ENCODE data around the gene CAV1.
A peak's percentile ranks its signal among the peaks of the same experiment; 100 is the strongest.
"Not testable (repeated sequence)": the region's sequence is repeated elsewhere in the genome, so short reads cannot be mapped to it uniquely, and the experiment has no call there.

The CAV1 gene

DNA sequence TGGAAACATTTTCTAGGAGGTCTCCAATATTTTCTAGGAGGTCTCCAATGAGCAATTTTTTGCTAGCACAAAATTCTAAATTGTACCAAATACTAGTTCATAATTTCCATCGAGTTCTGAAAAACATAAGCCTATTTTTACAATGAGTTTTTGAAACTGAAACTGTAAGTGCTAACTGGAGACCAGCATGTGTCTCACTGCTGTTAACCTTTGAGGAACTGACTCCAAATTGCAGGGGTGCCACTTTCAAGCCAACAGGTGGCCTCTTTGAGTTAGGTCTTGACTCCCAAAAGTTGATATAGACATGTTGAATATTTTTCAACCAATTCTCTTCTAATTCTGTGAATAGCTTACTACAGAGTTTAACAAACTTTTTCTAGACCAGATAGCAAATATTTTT, 58.8 kb downstream of the CAV1 start:
- no peak for DNase-seq

DNA sequence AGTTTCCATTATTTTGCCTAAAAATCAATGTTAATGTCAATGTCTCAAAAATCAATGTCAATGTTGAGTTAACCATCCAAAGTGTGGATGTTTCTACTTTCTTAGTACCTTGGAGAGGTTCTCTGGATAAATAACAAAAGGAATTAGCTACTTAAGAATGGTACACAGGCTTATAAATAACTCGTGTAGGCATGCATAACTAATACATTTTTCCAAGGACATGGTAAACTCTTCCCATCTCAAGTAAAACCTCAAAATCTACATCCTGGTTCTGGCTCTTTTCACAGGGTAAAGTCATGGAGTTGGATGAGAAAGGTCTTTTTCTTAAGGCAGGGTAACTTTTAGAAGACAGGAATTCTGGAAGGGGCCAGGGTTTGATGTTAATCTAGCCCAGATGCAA, 59.9 kb downstream of the CAV1 start:
- DNase-seq: no peak

DNA sequence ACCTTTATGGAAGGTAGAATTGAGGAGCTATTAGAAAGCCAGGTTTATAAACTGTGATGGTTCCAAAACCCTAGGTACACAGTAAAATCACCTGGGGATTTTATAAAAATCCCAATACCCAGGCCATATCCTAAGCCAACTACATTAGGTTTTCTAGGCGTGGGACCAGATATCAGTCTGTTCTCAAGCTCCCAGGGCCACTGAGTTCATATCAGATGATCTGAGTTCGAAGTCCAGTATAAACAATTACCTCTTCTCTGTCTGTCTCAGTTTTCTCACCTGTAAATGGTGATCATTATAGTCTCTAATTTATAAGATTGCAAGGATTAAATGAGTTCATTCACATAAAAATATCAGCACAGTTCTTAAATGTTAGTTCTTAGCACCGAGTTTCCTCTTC, 60.6 kb downstream of the CAV1 start:
- DNase-seq: no peak

DNA sequence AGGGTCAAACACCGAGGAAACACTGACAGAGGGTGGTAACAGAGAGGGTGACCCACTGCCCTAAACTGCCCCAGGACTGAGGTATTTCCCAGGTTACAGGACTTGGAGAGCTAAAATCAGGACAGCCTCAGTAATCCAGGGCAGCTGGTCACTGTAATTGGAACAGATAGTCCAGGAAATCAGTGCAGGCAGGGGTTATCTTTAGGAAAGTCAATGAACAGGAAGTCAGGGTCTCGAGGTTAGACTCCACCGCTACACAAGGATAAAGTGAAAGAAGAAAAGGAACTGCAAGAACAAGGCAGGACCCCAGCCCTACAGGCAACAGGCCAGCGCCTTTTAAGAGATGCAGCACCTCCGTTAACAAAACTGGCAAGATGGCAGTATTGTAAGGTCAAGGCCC, 61.1 kb downstream of the CAV1 start:
- DNase-seq: no peak

DNA sequence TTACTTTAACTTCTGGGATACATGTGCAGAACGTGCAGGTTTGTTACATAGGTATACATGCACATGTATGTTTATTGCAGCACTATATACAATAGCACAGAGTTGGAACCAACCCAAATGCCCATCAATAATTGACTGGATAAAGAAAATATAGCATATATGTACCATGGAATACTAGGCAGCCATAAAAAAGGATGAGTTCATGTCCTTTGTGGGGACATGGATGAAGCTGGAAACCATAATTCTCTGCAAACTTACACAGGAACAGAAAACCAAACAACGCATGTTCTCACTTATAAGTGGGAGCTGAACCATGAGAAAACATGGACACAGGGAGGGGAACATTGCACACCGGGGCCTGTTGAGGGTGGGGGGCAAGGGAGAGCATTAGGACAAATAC, 62.4 kb downstream of the CAV1 start:
- DNase-seq: not testable (repeated sequence)

DNA sequence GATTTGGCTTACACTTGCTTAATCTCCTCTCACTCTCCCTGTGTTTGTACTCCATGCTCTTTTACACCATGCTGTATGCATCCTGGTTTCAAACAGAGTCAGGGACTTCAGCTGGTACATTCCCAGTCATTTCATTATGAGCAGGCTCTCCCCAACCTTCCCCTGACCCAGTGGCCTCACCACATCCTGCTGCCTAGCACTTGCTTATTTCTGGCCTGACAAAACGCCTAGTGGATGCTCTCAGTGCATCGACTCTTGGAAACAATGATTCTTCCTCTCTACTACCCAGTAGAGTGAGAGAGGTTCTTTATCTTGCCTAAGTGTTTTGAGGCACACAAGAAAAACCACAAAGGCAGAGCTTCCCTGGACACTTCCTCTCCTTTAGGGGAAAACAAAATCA, 63.4 kb downstream of the CAV1 start:
- DNase-seq: no peak

DNA sequence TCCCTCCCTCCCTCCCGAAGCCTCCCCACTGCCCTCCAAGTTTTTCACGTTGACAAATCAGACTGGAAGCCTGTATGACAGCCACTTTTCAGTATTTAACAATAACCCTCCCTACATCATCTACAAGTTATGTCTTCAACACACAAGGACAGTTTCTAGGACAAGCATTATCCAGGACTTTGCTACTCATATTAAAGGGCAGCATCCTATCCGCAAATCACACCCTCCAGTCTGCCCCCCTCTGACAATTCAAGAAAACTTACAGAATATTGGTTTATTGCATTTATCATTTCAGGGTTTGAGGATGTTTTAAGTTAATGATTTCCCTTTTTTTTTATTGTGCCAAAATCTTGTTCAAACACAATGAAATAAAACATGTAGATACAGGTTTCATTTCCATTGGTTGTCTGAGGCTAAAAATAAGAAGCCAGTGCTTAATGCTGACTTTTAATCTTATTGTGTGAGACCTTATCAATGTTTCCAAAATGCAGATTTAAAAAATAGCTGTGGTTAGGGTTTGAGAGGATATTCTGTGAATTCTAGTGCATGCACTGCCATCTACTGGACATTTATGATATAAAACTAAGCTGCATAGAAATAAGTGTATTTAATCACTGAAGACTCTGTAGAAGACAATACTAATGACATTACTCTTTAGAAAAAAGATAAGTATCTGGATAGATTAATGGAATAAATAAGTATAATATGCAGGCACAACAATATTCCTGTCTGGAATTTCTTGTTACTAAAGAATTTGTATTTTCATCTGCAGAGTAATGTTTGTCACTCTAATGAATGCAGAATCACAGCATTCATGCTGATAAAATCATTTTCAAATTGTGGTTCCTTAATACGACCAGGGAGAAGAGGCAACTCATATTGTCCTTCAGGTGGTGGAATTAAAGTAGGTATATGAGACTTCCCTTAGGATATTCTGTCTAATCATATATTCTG, 64.1 kb downstream of the CAV1 start:
- DNase-seq: peak; percentile 77

DNA sequence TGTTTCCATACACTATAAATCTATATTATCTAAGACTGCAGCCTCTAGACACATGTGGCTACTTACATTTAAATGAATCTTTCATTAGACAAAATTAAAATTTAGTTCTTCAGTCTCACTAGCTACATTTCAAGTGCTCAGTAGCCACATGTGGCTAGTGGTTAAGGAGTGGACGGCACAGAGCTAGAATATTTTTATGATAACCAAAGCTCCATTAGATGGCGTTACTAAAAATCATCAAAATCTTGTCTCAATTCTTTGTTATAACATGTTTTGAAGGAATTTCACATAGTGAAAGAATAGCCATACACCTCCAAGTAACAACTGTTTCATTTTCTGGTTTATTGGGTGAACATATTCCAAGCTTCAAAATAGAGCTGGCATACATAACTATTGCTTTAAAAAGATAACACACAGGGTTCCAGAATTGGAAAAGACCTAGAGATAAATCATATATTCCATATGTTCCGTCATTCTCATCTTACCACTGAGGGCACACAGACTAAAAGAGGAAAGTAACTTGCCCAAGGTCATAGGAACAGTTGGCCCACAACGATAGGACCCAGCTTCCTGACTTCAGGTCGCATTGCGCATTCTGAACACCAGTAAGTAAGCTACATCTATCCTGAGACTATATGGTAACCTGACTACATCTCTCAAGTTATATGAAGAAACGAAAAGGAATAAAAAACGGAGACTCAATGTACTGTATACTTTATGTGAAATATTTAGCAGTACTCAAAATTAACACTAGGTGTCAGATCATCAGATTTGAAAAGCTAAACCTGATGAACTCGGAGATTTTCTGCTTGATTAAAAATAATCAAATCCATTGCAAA, 66.6 kb downstream of the CAV1 start:
- peak; percentile 65 for DNase-seq

DNA sequence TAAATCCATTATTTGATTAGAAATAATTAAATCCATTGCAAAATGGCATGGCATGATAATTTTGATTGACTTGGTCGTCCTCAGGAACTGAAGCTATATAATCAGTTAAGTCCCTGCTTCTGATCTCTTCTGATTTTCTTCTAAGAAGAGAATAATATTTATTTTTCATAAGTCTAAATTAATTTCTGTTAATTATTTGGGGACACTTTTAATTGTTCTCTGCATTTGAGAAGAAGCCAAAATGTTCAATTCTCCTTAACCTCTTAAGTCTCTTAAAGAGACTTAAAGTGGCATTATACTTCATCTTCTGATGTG, 67.2 kb downstream of the CAV1 start:
- DNase-seq: no peak

DNA sequence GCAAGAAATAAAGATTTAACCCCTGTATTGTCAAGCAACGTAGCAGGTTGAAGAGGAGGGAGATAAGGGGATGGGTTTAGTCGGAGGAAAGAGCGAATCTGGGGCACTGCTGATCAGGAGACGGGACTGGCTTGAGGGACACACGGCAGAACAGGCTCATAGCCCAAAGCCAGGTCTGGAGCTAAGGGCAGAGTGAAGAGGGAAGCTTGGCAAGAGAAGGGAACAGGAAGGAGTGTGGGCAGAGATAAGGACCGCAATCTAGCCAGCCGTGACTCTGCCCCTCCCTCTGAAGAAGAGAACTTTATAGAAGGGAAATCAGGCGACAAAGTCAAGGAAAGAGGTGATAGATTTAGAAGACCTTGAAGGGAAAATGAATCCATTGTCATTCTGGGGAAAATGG, 67.6 kb downstream of the CAV1 start:
- DNase-seq: no peak

DNA sequence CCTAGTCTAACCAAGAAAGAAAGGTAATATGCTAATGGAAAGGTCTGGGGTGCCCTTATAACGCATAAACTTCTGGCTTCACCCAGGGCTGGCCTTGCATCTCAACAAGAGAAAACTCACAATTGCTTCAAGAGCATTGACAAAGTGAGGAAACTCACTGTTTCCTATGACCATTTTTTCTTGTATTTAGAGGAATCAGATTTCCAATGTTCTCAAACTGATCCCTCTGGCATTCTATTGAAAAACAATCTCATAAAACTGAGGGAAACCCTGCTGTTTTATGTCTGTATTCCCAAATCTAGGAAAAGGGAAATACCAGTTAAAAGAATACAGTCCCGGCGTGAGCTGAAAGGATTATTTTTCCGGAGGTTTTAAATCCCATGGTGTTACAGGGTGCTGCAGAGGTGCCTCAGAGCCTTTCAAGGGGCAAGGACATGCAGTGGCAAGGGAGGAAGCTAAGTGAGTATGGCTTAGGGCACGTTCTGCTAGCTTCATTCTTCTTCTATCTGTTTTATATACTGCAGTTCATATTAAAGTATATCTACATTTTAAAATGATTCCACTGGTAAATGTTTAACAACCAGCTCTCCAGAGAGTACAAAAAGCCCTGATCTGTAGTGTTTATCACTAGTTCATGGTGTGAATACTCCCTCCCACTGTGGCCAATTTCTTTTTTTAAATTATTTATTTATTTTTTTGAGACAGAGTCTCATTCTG, 68.7 kb downstream of the CAV1 start:
- DNase-seq: no peak

DNA sequence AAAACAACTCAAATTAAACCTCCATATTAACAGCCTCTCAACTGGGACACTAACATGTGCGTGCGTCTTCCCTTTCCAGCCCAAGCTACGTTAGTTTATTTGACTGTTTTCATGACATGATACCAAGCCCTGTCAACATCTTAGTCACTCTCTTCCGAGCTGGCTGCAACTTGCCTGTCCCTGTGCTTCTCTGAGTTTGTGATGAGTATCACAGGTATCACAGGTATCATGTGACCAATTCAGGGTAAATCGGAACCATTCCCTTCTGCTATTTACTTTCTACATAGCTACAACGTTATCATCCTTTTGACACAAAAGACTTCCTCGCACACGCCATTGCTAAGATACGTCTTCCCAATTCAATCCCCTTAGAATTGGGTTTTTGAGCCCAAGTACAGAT, 70.2 kb downstream of the CAV1 start:
- DNase-seq: no peak

DNA sequence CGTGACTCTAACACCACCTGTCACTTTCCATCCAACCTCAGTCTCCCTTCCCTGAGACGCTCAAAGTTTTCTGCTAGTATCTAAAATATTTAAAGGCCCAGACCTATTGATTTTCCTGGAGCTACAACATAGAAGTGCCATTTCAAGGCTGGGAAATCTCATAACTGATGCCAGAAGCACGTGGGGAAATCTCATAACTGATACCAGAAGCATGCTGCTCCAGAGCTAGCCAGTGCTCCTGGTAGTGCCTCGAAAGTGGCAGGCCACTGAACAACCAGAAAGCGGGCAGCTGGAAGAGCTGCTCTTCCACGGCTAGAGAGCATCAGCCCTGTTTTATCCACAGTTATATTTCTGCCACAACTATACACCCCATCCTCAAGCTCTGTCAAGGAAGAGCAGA, 72.5 kb downstream of the CAV1 start:
- DNase-seq: no peak

DNA sequence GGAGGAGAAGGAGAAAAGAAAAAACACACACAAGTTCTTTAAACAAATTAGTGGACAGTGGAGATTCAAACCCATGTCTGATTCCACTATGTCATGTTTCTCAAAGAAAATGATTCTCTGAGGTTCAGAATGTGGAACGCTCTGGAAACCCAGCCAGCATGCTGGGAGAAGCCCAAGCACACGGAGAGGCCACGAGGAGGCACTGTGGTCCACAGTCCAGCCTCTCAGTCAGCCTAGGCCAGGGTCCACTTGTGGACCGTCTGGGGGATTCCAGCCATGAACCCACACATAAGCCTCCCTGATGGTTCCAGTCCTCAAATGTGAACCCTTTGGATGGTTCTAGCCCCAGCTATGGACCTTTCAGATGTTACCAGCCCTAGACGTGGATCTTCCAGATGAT, 73.4 kb downstream of the CAV1 start:
- peak; percentile 14 for DNase-seq

DNA sequence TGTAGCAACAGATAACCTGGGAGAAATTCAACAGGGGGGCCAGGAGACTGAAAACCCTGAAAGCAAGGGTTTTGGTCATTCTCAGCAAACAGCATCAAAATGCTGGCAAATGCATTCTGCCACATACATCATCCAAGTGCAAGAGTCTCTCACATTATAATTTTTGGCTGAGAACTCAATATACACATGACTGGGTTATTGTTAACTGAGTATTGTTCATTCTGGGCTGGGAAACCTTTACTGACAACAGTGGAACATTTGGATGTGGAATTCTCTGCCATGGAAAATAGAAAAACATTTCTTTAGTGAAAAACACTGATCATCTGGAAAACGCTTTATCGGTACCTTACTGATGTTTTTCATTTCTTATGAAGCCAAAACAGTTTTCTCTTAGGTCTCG, 74.0 kb downstream of the CAV1 start:
- DNase-seq: no peak

DNA sequence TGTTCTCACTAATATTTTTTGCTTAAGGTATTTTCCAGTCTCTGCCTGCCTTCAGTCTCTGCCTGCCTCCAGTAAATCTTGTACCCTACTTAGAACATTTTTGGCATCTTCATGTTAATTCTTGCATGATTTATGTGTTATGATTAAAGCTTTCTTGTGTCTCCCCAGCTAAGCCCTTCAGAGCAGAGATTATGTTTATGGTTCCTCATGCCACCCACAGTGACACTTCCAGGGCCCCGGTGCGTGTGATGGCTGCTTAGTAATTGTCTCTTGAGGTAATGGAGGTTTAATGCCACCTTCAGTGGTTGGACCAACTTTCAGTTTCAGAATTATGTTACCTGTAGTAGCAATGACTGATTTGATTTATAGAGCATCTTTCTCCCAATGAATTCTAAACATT, 76.6 kb downstream of the CAV1 start:
- DNase-seq: no peak

DNA sequence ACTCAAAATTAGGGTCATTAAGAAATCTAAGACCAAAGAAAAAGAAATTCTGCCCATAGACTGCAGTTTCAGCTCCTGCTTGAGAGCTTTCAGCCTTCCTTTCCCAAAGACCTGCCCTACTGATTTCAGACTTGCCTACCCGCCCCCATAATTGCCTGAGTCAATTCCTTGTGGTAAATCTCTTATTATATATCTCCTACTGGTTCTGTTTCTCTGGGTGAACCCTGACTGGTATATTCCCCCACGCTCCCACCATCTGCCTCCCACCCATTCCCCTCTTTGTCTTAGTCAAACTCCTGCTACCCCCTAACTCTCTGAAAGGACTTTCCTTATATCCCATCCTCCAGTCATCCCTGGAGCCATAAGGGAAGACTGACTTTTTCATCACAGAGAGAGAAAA, 82.5 kb downstream of the CAV1 start:
- no peak for DNase-seq

DNA sequence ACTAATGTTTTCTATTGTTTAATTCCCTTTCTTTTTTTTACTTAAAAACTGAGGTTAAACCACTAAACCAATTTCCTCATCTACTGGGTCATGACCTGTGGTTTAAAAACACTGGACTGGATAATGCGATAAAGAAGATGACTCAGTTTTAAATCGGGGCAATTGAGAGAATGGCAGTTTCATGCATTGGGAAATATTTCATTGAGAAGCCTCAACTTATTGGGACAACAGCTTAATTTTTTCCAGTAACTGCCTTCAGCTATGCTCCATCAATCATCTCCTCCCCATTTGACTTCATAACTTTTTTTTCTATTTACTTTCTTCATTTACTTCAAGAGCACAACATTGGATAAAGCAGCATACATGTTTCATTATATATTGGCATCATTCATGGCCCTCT, 85.4 kb downstream of the CAV1 start:
- no peak for DNase-seq

DNA sequence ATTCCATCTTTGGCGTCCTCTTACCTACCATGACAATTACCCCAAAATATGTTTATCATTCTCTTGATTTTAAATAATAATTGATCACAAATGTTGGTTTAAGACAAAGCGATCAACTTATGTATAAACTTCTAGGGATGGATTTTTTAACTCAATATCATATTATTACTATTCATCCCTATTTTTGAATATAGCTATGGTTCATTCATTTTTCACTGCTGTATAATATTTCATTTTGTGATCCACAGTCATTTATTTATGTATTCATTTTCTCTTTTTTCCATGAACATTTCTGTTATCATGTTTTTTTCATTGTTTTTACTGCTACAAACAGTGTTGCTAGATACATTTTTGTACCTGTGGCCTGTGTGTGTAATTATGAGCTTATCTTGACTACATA, 85.9 kb downstream of the CAV1 start:
- DNase-seq: no peak

Data from DMS53 (cell line).